ENCODE measurements around the gene SHKBP1. TPM values are rescaled to one million over a fixed set of nuclear protein-coding genes. Genes with fewer than 3 reads are reported as not detected.
"Not testable (repeated sequence)": the region's sequence is repeated elsewhere in the genome, so short reads cannot be mapped to it uniquely, and the experiment has no call there.

SHKBP1 gene, protein sequence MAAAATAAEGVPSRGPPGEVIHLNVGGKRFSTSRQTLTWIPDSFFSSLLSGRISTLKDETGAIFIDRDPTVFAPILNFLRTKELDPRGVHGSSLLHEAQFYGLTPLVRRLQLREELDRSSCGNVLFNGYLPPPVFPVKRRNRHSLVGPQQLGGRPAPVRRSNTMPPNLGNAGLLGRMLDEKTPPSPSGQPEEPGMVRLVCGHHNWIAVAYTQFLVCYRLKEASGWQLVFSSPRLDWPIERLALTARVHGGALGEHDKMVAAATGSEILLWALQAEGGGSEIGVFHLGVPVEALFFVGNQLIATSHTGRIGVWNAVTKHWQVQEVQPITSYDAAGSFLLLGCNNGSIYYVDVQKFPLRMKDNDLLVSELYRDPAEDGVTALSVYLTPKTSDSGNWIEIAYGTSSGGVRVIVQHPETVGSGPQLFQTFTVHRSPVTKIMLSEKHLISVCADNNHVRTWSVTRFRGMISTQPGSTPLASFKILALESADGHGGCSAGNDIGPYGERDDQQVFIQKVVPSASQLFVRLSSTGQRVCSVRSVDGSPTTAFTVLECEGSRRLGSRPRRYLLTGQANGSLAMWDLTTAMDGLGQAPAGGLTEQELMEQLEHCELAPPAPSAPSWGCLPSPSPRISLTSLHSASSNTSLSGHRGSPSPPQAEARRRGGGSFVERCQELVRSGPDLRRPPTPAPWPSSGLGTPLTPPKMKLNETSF
- 20.6 TPM for total RNA-seq
- long read RNA-seq, transcript SHKBP1-201 (18 exons, 2,363 nt) = major isoform, 22 of 29 reads
- long read RNA-seq, partial matches to known transcripts = 1 of 29 reads
- long read RNA-seq, other reads (novel, unspliced or antisense) = 6 of 29 reads

DNA sequence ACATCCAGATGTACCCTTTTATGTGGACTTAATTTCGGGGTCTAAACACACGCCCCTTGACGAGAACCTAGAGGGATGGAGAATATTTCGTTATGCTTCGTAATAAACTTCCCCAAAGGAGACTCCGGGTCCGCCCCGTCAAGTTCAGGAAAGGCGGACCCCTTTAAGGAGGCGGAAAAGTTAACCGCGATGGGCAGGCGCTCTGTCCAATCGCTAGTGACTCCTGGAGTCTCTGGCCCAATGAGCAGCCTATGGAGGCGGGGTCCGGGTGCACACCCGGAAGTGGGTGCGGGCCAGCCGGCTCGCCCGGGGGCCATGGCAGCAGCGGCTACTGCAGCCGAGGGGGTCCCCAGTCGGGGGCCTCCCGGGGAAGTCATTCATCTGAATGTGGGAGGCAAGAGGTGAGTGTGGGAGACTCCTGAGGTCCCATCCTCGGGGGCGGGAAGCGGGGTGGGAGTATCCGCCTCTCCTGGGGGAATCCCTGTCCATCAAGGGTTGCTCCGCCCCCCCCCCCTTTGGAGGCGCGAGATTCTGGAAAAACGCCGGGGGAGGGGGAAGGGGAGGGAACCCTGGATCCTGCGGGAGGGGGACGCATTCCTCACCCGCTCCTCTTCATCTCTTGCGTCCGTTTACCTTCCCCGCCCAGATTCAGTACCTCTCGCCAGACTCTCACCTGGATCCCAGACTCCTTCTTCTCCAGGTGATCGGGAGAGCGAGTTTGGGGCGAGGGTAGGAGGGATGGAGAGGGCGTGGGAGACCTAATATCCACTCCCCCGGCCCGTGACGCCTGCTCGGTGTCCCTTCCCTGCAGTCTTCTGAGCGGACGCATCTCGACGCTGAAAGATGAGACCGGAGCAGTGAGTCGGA lies at the start of gene SHKBP1:
Gene SHKBP1 (plus strand): TSS at position 289 of the 867 bp plus-strand sequence. CDS start 27 bp downstream, at position 316.
- ATAC-seq (peak; percentile 98), DNase-seq (ENCODE audit: missing footprints) (peak; percentile 96)
- intact Hi-C loops (cut with DNase I) = loop anchor here (2.0 kb wide), 1 partner anchor 20 kb away; no protein-coding TSS in a partner anchor

DNA sequence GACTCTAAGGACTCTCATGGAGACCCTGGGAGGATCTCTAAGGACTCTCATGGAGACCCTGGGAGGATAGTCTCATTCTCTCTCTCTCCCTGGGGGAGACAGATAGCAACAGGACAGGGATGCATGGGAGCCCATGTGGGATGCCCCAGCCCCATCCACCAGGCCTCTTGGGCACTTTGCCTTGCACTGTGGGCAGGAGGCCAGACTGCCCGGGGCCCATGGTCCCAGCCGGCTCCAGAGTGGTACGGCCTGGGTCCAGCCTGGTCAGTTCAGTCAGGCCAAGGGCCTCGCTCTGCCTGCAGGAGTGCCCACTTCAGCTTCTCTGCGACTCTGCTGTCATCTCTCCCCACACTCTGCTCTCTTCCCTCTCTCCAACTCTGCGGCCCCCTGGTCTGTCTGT lies 48.6 kb upstream of the SHKBP1 start:
- DNase-seq (ENCODE audit: missing footprints) (no peak), ATAC-seq (no peak)
- intact Hi-C loops (cut with DNase I) = loop anchor here (5.0 kb wide), 1 partner anchor 104 kb away; no protein-coding TSS in a partner anchor

DNA sequence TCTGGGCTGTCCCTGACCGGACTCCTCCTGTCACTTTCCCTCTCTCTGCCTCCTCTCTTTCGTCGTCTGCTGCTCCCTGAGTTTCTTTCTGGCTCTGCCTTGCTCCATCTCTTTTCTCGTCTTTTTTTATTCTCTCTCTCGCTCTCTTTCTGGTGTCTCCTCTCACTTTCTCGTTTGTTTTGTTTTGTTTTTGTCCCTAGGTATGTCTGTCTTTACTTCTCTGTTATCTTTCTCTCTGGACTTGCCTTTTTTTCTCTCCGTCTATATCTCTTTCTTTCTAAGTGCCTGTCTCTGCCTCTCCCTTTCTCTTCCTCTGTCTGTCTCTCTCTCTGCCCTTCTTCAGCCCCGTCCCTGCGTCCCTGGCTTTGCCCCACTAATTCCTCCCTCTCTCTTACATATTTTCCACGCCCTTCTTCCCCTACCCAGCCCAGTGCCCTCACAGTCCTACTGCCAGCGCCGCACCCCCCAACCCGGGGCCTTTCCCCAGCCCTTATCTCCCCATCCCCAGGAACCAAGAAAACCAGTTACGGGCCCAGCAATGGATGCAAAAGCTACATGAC lies 48.1 kb upstream of the SHKBP1 start:
- intact Hi-C loops (cut with DNase I) = loop anchor here (1.0 to 5.0 kb wide), 2 partner anchors 70 to 104 kb away; no protein-coding TSS in a partner anchor
- DNase-seq (ENCODE audit: missing footprints) (no peak), ATAC-seq (peak; percentile 14)

DNA sequence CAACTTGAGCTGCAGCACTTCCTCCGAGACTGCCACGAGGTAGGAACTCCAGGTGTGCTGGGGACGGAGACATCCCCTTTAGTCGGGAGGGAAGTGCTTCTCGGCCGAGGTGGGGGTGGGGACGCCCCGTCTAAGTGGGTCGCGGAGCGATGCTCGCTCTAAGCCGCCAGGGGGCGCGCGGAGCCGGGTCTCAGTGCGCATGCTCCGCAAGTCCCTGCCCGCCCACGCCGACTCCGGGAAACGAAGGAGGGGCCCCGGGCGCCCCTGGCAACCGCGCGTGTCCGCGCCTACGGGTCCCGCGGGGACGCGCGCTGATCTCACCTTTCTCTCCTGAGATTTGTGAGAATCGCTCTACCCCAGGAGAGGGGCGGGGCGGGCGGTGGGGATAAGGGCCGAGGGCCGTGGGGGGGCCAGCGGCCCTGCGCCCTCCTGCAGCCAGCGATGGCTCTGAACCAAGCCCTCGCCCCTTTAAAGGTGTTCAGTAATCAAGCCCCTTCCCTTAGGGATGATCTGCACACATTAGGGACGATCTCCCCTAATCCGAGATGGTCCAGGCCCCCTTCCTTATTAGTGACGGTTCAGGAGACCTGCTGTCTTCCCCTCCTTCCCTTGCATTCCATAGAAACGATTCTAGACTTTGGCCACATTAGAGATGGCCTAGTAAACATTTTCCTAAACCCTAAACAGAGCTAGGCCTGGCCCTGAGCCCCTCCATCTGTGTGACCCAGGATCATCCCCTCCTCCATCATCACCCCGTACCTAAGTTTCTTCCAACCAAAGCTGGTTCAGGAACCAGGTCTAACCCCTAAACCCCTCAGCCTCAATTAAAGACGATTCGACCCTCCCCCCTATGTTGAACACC lies 47.3 kb upstream of the SHKBP1 start:
- ATAC-seq = peak; percentile 84
- peak; percentile 92 for DNase-seq (ENCODE audit: missing footprints)
- intact Hi-C loops (cut with DNase I) = loop anchor here (1.0 to 5.0 kb wide), 2 partner anchors 69 to 103 kb away; no protein-coding TSS in a partner anchor

DNA sequence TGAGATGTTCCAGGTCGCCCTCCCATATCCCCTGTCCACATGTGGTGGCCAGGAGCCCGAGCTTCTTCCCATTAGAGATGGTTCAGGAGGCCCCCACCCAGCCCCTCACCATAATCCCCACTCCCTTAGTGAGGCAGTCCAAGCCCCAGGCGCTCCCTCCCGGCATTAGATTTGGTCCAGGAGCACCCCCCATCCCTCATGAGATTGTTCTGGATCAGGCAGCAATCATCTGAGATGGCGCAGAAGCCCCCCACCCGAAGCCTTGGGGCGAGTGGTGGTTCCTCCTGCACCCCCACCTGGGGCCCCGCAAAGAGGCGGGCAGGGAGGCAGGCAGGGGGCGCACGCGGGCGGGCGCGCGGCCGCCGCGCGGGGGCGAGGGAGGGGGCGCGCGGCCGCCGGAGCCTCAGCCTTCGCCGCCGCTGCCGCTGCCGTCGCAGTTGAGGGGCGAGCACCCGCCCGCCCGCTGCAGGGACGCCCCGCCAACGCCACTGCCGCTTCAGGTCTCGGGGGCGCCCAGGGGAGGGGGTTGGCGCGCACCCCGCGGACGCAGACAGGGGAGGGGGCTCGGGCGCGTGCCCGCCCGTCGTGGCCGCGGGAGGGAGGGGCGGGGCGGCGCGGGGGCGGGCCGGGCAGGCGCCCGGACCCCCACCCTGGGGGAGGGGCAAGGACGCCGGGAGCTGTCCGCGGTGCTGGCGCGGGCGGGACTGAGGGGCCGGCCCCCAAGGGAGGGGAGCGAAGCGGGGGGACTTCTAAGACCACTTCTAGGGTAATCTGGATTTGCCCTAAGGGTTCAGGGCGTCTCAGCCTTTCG lies 46.4 kb upstream of the SHKBP1 start:
- DNase-seq (ENCODE audit: missing footprints) = no peak
- ATAC-seq = no peak
- intact Hi-C loops (cut with DNase I) = no loop called here

DNA sequence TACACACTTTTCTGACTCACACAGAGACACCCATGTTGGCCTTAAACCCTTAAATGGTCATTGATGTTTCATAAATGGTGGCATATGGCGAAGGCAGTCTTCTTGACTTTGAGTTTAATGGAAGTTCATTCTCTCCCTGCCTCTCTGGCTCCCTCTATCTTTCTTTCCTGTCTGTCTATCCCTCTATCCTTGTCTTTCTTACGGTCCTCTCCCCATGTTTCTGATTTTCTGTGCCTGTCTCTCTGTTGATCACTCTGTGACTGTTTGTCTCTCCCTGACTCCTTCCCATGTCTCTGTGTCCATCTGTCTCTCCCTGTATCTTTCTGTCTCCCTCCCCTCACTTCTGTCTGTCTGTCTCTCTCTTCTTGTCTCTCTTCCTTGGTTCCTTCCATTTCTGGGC lies 43.2 kb upstream of the SHKBP1 start:
- ATAC-seq (no peak), DNase-seq (ENCODE audit: missing footprints) (no peak)
- intact Hi-C loops (cut with DNase I) = no loop called here

DNA sequence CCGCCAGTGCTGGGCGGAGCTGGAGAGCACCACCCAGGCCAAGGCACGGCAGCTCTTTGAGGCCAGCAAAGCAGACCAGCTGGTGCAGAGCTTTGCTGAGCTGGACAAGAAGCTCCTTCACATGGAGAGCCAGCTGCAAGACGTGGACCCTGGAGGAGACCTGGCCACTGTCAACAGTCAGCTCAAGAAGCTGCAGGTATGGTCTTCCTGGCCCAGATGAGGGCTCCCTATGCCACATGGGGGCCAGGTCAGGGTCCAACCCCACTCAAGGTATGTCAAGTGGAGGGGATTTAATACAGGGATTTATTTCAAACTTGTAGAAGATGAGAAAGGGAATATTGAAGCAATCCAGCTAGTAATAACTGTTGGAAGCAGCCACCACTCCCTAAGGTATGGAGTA lies 42.5 kb upstream of the SHKBP1 start:
- DNase-seq (ENCODE audit: missing footprints) (no peak), ATAC-seq (no peak)
- intact Hi-C loops (cut with DNase I) = no loop called here

DNA sequence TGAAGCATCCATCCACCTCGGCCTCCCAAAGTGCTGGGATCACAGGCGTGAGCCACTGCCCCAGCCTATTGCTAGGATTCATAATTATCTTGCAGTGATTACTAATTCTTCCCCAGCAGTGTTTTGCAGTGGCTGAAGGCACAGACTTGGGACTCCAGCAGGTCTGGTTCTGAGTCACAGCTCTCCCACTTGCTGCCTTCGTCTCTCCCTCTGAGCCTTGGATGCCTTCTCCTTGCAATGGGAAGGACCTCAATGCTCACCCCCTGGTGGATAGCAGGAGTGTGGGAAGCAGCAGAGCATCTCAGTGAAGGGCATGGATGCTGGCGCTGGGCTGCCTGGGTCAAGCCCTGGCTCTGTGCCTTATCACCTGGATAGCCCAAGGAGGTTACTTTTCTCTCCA lies 37.6 kb upstream of the SHKBP1 start:
- ATAC-seq = no peak
- DNase-seq (ENCODE audit: missing footprints) = no peak
- intact Hi-C loops (cut with DNase I) = no loop called here

DNA sequence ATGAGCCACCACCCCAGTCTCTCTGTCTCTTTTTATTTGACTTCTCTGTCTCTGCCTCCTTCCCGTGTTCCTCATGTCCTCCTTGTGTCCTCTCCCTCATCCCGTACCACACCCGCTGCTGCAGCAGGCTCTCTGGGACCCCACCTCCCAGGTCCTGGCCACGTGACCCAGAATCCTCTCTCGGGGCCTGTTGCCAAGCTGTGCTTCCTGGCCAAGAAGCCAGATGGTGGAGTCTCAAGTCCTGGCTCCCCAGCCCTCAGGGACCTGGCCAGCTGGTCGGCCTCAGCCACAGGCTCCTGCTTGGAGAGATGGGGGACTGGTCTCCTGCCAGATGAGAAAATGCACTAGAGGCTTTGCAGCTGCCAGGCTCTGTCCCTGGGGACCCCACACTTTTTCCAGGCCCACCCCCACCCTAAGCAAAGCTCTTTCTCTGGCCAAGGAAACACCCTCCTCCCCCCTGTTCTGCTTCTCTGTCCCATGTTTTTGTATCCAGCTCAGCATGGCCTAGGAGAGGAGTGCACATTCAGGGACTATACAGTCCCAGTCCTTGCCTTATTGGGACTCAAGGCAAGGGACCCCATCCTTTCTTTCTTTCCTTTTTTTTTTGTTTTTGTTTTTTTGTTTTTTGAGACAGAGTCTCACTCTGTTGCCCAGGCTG lies 34.3 kb upstream of the SHKBP1 start:
- intact Hi-C loops (cut with DNase I) = loop anchor here (5.0 kb wide), 1 partner anchor 90 kb away; no protein-coding TSS in a partner anchor
- ATAC-seq (peak; percentile 92), DNase-seq (ENCODE audit: missing footprints) (peak; percentile 93)

DNA sequence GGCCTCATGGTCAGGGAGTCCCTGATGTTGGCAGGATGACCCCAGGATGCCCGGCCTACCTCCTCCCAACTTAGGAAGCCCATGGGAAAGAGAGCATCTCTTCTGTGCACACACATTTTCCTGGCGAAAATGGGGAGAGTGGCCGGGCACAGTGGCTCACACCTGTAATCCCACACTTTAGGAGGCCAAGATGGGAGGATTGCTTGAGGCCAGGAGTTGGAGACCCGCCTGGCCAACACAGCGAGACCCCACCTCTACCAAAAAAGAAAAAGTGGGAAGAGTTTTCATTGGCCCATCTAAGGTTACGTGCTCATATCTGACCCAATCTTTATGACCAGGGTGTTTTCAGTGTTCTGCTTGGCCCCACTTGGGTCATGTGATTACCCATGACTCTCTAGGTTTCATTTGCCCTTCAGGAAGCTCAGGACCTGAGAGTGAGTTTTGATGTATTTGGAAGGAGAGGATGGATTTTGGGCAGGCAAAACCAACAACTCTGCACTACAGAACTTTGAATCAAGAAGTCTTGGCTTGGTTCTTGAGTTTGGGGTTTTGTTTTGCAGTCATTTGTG lies 33.6 kb upstream of the SHKBP1 start:
- ATAC-seq = no peak
- intact Hi-C loops (cut with DNase I) = loop anchor here (5.0 kb wide), 1 partner anchor 89 kb away; no protein-coding TSS in a partner anchor
- DNase-seq (ENCODE audit: missing footprints) = no peak

DNA sequence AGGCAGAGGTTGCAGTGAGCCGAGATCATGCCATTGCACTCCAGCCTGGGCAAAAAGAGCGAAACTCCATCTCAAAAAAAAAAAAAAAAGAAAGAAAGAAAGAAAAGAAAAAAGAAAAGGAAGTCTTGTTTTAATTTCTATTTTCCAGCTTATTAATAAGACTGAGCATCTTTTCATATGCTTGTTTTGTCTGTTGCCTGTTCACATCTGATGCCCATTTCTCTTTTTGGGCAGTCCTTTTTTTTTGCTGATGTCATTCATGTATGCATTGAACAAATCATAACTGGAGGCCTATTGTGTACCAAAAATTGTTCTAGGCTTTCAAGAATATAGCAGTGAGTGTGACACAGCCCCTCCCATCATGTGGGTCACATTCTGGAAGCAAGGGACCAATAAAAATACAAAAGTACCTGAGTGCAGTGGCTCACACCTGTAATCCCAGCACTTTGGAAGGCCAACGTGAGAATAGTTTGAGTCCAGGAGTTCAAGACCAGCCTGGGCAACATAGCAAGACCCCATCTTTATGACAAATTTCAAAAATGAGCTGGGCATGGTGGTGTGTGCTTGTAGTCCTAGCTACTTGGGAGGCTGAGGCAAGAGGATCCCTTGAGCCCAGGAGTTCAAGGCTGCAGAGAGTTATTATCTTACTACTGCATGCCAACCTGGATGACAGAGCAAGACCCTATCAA lies 30.4 kb upstream of the SHKBP1 start:
- intact Hi-C loops (cut with DNase I); DNase-seq (ENCODE audit: missing footprints): not testable (repeated sequence)

DNA sequence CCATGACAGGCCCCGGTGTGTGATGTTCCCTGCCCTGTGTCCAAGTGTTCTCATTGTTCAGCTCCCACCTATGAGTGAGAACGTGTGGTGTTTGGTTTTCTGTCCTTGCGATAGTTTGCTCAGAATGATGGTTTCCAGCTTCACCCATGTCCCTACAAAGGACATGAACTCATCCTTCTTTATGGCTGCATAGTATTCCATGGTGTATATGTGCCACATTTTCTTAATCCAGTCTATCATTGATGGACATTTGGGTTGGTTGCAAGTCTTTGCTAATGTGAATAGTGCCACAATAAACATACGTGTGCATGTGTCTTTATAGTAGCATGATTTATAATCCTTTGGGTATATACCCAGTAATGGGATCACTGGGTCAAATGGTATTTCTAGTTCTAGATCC lies 29.5 kb upstream of the SHKBP1 start:
- intact Hi-C loops (cut with DNase I) = not testable (repeated sequence)

More for the DNA sequence above, 30.4 kb upstream of the SHKBP1 start:
- not testable (repeated sequence) for ATAC-seq

DNA sequence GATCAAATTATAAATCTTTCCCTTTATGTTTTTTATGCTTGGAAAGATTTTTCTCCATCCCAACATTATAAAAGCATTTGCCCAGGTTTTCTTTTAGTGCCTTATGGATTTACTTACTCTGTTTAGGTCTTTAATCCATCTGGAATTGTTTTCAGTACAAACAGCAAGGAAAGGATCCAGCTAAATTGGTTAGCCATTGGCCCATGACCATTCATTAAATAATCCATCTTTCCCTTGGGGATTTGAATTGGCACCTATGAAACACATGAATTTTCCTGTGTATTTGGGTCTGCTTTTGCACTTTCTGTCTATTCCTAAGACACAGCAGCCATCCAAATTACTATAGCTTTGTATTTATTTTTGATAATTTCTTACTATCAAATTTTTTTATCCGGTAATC lies 28.8 kb upstream of the SHKBP1 start:
- ATAC-seq = no peak
- no peak for DNase-seq (ENCODE audit: missing footprints)
- intact Hi-C loops (cut with DNase I) = loop anchor here (2.0 kb wide), 1 partner anchor 45 kb away; no protein-coding TSS in a partner anchor

More for the DNA sequence above, 29.5 kb upstream of the SHKBP1 start:
- not testable (repeated sequence) for DNase-seq (ENCODE audit: missing footprints); ATAC-seq

DNA sequence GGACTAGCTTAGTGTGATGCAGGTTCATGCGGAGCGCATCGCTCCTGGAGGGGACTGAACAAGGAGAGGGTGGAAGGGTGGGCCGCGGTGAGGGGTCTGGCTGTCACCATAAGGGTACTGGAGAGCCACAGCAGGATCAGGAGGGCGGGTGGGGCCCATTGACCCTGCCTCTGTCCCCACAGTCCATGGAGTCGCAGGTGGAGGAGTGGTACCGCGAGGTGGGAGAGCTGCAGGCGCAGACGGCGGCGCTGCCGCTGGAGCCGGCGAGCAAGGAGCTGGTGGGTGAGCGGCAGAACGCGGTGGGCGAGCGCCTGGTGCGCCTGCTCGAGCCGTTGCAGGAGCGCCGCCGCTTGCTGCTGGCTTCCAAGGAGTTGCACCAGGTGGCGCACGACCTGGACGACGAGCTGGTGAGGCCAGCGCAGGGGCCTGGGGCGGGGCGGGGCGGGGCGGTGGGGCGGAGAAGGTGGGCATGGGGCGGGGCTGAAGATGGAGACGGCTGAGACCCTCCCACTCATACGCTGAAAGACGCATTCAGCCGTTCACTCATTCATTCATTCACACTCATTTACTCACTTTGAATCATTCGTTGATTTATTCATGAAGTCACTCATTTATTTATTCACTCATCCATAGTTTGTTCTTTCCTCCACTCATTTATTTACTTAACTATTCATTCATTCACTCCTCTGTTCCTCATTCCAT lies 27.5 kb upstream of the SHKBP1 start:
- peak; percentile 85 for DNase-seq (ENCODE audit: missing footprints)
- ATAC-seq = peak; percentile 54
- intact Hi-C loops (cut with DNase I) = loop anchor here (2.0 kb wide), 1 partner anchor 44 kb away; no protein-coding TSS in a partner anchor
